GM23338 (cell line): Measurements from ENCODE around the gene ASPG.

Experiments
- CTCF ChIP-seq, 2 experiments: fragments of 200-600 bp in 1 of 2; sonication (generic) in 1 of 2; conservative IDR thresholded peaks; 2 replicates each; pipeline versions ENCODE4 v1.5.1 to v1.6.1; 2016 to 2017; ENCODE audit warnings: antibody characterized with exemption in 2 of 2, low read depth in 2 of 2, mild to moderate bottlenecking in 2 of 2, moderate library complexity in 1 of 2
- ETS1 ChIP-seq: IDR thresholded peaks from 2 replicates; pipeline ENCODE4 v1.6.1; 2016; ENCODE audit warnings: antibody characterized with exemption

DNA sequence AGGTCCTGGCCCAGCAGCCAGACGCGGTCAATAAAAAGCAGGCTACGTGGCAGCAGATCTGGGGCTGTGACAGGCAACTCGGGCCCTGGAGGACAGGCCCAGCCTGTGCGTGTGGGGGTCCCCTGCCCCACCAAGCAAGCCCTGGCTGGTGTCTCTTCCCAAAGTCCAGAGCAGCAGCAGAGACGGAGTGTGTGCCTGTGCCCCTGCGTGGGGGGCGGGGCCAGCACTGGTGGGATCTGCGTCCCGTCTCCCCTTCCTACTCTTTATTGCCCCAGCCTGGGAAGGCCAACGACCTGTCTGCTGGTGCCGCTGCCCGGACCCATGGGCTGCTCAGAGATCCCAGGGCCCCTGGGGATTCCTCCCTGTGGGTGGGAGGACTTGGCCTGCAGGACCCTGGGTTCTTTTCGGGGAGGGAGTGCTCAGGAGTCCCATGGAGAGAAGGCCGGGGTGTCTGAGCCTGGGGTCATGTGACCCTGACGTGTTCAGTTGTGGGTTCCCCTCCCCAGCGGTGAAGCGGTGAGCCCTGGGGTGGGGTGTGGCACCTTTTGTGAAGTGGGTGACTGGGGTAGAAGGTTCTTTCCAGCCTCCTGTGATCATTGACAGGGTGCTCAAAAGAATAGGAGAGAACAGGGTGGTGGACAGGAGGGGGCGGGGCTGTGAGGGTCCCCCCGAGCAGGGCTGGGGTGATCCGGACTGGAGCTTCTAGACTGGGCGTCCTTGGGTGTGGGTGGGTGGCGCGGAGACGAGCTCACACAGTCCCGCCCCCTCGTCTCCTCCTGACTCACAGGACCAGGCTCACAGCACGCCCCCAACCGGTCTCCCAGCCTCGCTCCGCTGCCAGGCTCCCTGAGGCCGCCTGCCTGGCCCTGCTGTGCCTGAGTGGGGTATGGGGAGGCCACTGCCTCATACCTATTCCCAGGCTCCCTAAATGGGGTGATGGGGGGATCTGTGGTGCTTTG, 22.4 kb downstream of the ASPG start:
- no peak for TF ChIP-seq ETS1
- TF ChIP-seq CTCF (conservative IDR thresholded peaks at IDR 0.05; ENCODE audit: low read depth in 2 of 2), result 0 out of 4 replicates have a peak, but pooled peaks of 1 of the 2 experiments have one; percentile 3
